IMR-90 (cell line): Measurements from ENCODE around the gene PROZ. TPM values are rescaled to one million over a fixed set of nuclear protein-coding genes. Genes with fewer than 3 reads are reported as not detected.

Experiments used
- ATAC-seq: fragments of 200-7000 bp; cut with Tn5 transposase; 2 replicates; pipeline ENCODE4 v1.9.1; 2020; ENCODE audit warnings: low read depth, mild to moderate bottlenecking, moderate library complexity
- BruUV-seq: library from RNA; stranded (reverse); fragments of 400-500 nt; replicated peaks from 2 replicates; lab custom pipeline; 2021; lab: Mats Ljungman, UMichigan
- CTCF ChIA-PET: fragments of 300-600 bp; formaldehyde crosslinking; extraction: SDS; loops from one replicate; lab custom pipeline; 2021; ENCODE audit warnings: antibody characterized with exemption; lab: Yijun Ruan, JAX
- POLR2A ChIA-PET: fragments of 300-600 bp; sonication (Branson Sonifier 250); formaldehyde crosslinking; loops from one replicate; lab custom pipeline; 2022; ENCODE audit warnings: antibody characterized with exemption; ENCODE audit not compliant: unreplicated experiment; lab: Charles Lee
- DNase-seq: peaks from one replicate; pipeline ENCODE4 v3.0.0; 2013
- H2AFZ ChIP-seq: replicated peaks from 2 replicates; pipeline ENCODE3; 2013; ENCODE audit warnings: low read length, mild to moderate bottlenecking; ENCODE audit not compliant: poor library complexity
- H2AK5ac ChIP-seq: 2 replicates; pipeline ENCODE4 v1.6.1; 2013; ENCODE audit warnings: low read depth, low read length, inconsistent platforms
- H2AK9ac ChIP-seq: replicated peaks from 2 replicates; pipeline ENCODE3; 2013; ENCODE audit warnings: mild to moderate bottlenecking, low read depth, low read length, moderate library complexity; ENCODE audit not compliant: poor library complexity
- H2BK120ac ChIP-seq: 2 replicates; pipeline ENCODE4 v1.6.1; 2013; ENCODE audit warnings: low read depth, low read length, inconsistent platforms
- H2BK15ac ChIP-seq: 3 replicates; pipeline ENCODE4 v1.6.1; 2013; ENCODE audit warnings: low read depth, low read length, inconsistent platforms
- H2BK20ac ChIP-seq: 2 replicates; pipeline ENCODE4 v1.6.1; 2013; ENCODE audit warnings: low read depth, mild to moderate bottlenecking, inconsistent platforms, low read length, moderate library complexity
- H2BK5ac ChIP-seq: 2 replicates; pipeline ENCODE4 v1.6.1; 2013; ENCODE audit warnings: mild to moderate bottlenecking, low read depth, low read length, inconsistent platforms; ENCODE audit not compliant: poor library complexity, severe bottlenecking
- H3K14ac ChIP-seq: replicated peaks from 2 replicates; pipeline ENCODE4 v1.6.1; 2013; ENCODE audit warnings: low read depth, low read length, inconsistent platforms
- H3K18ac ChIP-seq: 2 replicates; pipeline ENCODE4 v1.6.1; 2013; ENCODE audit warnings: low read depth, low read length, control low read depth
- H3K23ac ChIP-seq: 2 replicates; pipeline ENCODE4 v1.6.1; 2013; ENCODE audit warnings: low read depth, low read length, inconsistent platforms
- H3K27ac ChIP-seq: 2 replicates; pipeline ENCODE4 v1.5.1; 2013; ENCODE audit warnings: mild to moderate bottlenecking, control low read depth, low read length; ENCODE audit not compliant: insufficient read depth
- H3K27me3 ChIP-seq: 2 replicates; pipeline ENCODE4 v1.6.1; 2013; ENCODE audit warnings: low read length; ENCODE audit not compliant: control insufficient read depth, insufficient read depth
- H3K36me3 ChIP-seq: 2 replicates; pipeline ENCODE4 v1.6.1; 2013; ENCODE audit warnings: low read length, mixed read lengths; ENCODE audit not compliant: control insufficient read depth, insufficient read depth
- H3K4ac ChIP-seq: 2 replicates; pipeline ENCODE4 v1.6.1; 2013; ENCODE audit warnings: low read depth, low read length, inconsistent platforms
- H3K4me1 ChIP-seq: 2 replicates; pipeline ENCODE4 v1.6.1; 2013; ENCODE audit warnings: low read length, mixed read lengths; ENCODE audit not compliant: control insufficient read depth, insufficient read depth
- H3K4me2 ChIP-seq: 2 replicates; pipeline ENCODE4 v1.6.1; 2013; ENCODE audit warnings: low read depth, mild to moderate bottlenecking, control low read depth, low read length, moderate library complexity
- H3K4me3 ChIP-seq: 2 replicates; pipeline ENCODE4 v1.5.1; 2013; ENCODE audit warnings: low read depth, mild to moderate bottlenecking, control low read depth, low read length, moderate library complexity; ENCODE audit not compliant: insufficient read depth
- H3K56ac ChIP-seq: 2 replicates; pipeline ENCODE4 v1.6.1; 2013; ENCODE audit warnings: low read length, inconsistent platforms; ENCODE audit not compliant: insufficient read depth; ENCODE audit errors: extremely low read depth
- H3K79me1 ChIP-seq, 2 experiments: 2 replicates each; pipeline ENCODE4 v1.6.1; 2013; ENCODE audit warnings: low read length in 2 of 2, inconsistent platforms in 1 of 2, low read depth in 1 of 2
- H3K9ac ChIP-seq: 2 replicates; pipeline ENCODE4 v1.6.1; 2013; ENCODE audit warnings: low read depth, low read length, control low read depth
- H3K9me1 ChIP-seq: 2 replicates; pipeline ENCODE4 v1.6.1; 2013; ENCODE audit warnings: low read length, inconsistent platforms; ENCODE audit not compliant: insufficient read depth
- H3K9me3 ChIP-seq: 2 replicates; pipeline ENCODE4 v1.6.1; 2013; ENCODE audit warnings: low read length; ENCODE audit not compliant: control insufficient read depth, insufficient read depth
- H4K20me1 ChIP-seq: 2 replicates; pipeline ENCODE4 v1.6.1; 2013; ENCODE audit warnings: low read length, inconsistent platforms; ENCODE audit not compliant: insufficient read depth
- H4K5ac ChIP-seq: 2 replicates; pipeline ENCODE4 v1.6.1; 2013; ENCODE audit warnings: mild to moderate bottlenecking, low read depth, low read length, control low read depth
- H4K8ac ChIP-seq, 2 experiments: 2 replicates each; pipeline ENCODE4 v1.6.1; 2013; ENCODE audit warnings: low read depth in 2 of 2, low read length in 2 of 2, control low read depth in 1 of 2, inconsistent platforms in 1 of 2
- H4K91ac ChIP-seq: 2 replicates; pipeline ENCODE4 v1.6.1; 2013; ENCODE audit warnings: low read depth, low read length, inconsistent platforms; ENCODE audit not compliant: insufficient read depth
- BHLHE40 ChIP-seq: fragments of 150-350 bp; IDR thresholded peaks from 2 replicates; pipeline ENCODE4 v1.6.1; 2016; ENCODE audit warnings: mild to moderate bottlenecking, low read depth, low read length
- CEBPB ChIP-seq: IDR thresholded peaks from 2 replicates; pipeline ENCODE4 v1.6.1; 2012; ENCODE audit warnings: low read depth, low read length, improper control_type of control experiment
- FOS ChIP-seq: fragments of 150-350 bp; IDR thresholded peaks from 2 replicates; pipeline ENCODE4 v1.6.1; 2016; ENCODE audit warnings: low read depth, low read length
- MAZ ChIP-seq: IDR thresholded peaks from 2 replicates; pipeline ENCODE4 v1.6.1; 2012; ENCODE audit warnings: low read depth, mild to moderate bottlenecking, low read length, improper control_type of control experiment, moderate library complexity, borderline replicate concordance
- MXI1 ChIP-seq: IDR thresholded peaks from 2 replicates; pipeline ENCODE4 v1.6.1; 2012; ENCODE audit warnings: low read depth, mild to moderate bottlenecking, low read length, moderate library complexity, borderline replicate concordance
- POLR2A ChIP-seq: IDR thresholded peaks from 2 replicates; pipeline ENCODE4 v1.6.1; 2012; ENCODE audit warnings: mild to moderate bottlenecking, low read depth, low read length
- RCOR1 ChIP-seq: IDR thresholded peaks from 2 replicates; pipeline ENCODE4 v1.6.1; 2012; ENCODE audit warnings: mild to moderate bottlenecking, low read length, improper control_type of control experiment; ENCODE audit not compliant: insufficient replicate concordance
- RFX5 ChIP-seq: IDR thresholded peaks from 2 replicates; pipeline ENCODE4 v1.8.0; 2012; ENCODE audit warnings: low read depth, mild to moderate bottlenecking, low read length, moderate library complexity
- WGBS, 2 experiments: methylation state at CpG; one replicate each; pipeline versions ENCODE4 v1.1.5 to v1.1.7; 2013; ENCODE audit warnings: missing lambda C conversion rate in 2 of 2; ENCODE audit not compliant: insufficient read length in 1 of 2; ENCODE audit errors: extremely low coverage in 2 of 2; 5-methylcytosine and 5-hydroxymethylcytosine counted together
- dilution Hi-C: fragments of 300-500 bp; cut with HindIII; formaldehyde crosslinking; loops from one replicate; pipeline ENCODE4 v1.14.3; 2018; ENCODE audit warnings: low sequenced_read_pairs; ENCODE audit not compliant: unreplicated experiment
- in situ Hi-C: fragments of 300-500 bp; cut with MboI; formaldehyde crosslinking; loops from 3 replicates; pipeline ENCODE4 v1.14.3; 2019; ENCODE audit warnings: low sequenced_read_pairs, inconsistent platforms, mixed read lengths
- intact Hi-C: fragments of 100-400 bp; cut with micrococcal nuclease; formaldehyde crosslinking; loops from 2 replicates; pipeline ENCODE4 v1.10.0; 2022
- polyA plus RNA-seq, 3 experiments: library from polyadenylated mRNA; depleted of rRNA; stranded (reverse); fragments of >200 nt; gene quantifications; 2 replicates each; pipeline ENCODE4 v1.2.3, GENCODE V29; 2012; ENCODE audit warnings: low replicate concordance in 1 of 3
- total RNA-seq: library from RNA; depleted of rRNA; stranded (reverse); fragments of >200 nt; gene quantifications from 2 replicates; pipeline ENCODE4 v1.2.3, GENCODE V29; 2012
- TF ChIP-seq, protein P1 (sequence below): fragments of 150-350 bp; IDR thresholded peaks from 2 replicates; pipeline ENCODE4 v1.6.1; 2016; ENCODE audit warnings: low read depth, mild to moderate bottlenecking, low read length, moderate library complexity, borderline replicate concordance
- TF ChIP-seq, protein P2 (sequence below): fragments of 150-350 bp; IDR thresholded peaks from 2 replicates; pipeline ENCODE4 v1.6.1; 2017; ENCODE audit warnings: mild to moderate bottlenecking, antibody characterized with exemption, low read length, low read depth
- TF ChIP-seq, protein P3 (sequence below): conservative IDR thresholded peaks from 2 replicates; pipeline ENCODE4 v1.5.1; 2012; ENCODE audit warnings: mild to moderate bottlenecking, low read depth, low read length, improper control_type of control experiment

The PROZ gene
- total and polyA plus RNA-seq, 2 of the 4 experiments (the other 2 are of a cell fraction), result not detected

DNA sequence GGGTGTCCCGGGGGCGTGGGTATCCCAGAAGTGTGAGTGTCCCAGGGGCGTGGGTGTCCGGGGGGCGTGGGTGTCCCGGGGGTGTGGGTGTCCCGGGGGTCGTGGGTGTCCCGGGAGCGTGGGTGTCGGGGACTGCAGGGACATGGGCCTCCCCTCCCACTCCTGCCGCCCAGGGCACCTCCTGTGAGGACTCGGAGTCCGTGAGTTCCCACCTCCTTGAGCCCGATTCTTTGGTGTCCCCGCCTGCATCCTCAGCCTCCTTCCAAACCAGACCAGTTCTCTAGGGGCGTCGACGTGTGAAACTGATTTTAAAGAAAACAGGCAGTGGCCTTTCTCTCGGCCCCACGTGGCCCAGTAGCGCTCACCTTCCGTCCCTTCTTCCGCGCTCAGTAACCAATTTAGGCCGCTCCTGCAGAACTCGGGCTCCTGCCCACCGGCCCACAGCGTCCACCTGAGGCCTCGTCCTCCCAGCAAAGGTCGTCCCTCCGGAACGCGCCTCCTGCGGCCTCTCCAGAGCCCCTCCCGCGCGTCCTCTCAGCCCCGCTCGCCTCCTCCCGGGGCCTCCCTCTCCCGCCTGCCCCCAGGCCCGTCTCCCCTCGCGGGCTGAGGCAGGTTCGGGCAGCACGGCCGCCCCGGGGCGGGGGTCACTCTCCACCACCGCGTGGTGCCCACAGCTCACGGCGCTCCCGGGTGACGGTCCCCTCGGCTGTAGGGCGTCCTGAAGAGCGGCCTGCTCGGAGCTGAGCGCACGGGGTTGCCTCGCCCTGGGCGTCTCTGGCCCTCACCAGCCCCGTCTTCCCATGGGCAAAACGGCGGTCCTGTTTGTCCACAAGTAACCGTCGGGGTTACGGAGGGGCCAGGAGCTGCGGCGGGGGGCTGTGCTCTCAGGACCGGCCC, 49.0 kb upstream of the PROZ start:
- Histone ChIP-seq H3K9me1 (no peaks in the 10 kb centered on the region), H2BK15ac (no peak overlapping the region), H3K27ac (no peak overlapping the region), H3K9me3 (peaks cover 8% of the 10 kb centered on the region; the same call in 1 of the 2 replicates), H3K18ac (no peak overlapping the region), H4K20me1 (no peaks in the 10 kb centered on the region), H4K91ac (no peak overlapping the region), H3K4me2 (no peak overlapping the region), H2AK5ac (no peak overlapping the region), H2BK120ac (no peak overlapping the region), H2BK5ac (no peak overlapping the region), H3K14ac (no peak overlapping the region), H2AK9ac (no peak overlapping the region), H3K56ac (no peak overlapping the region), H3K4me1 (peaks cover 4% of the 10 kb centered on the region; the same call in 1 of the 2 replicates), H3K23ac (no peak overlapping the region), H3K27me3 (peaks cover 34% of the 10 kb centered on the region), H3K36me3 (no peaks in the 10 kb centered on the region), H2AFZ (peak overlapping the region; percentile 86), H2BK20ac (no peak overlapping the region), H3K79me1 (no peaks in the 10 kb centered on the region), H4K5ac (no peak overlapping the region), H3K4me3 (no peak overlapping the region), H4K8ac (no peak overlapping the region), H3K9ac (no peak overlapping the region), H3K4ac (no peak overlapping the region)
- ChIA-PET POLR2A (no interaction called here), CTCF (no interaction called here)
- TF ChIP-seq, protein P1, sequence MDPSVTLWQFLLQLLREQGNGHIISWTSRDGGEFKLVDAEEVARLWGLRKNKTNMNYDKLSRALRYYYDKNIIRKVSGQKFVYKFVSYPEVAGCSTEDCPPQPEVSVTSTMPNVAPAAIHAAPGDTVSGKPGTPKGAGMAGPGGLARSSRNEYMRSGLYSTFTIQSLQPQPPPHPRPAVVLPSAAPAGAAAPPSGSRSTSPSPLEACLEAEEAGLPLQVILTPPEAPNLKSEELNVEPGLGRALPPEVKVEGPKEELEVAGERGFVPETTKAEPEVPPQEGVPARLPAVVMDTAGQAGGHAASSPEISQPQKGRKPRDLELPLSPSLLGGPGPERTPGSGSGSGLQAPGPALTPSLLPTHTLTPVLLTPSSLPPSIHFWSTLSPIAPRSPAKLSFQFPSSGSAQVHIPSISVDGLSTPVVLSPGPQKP, result no peak
- TF ChIP-seq, protein P2, sequence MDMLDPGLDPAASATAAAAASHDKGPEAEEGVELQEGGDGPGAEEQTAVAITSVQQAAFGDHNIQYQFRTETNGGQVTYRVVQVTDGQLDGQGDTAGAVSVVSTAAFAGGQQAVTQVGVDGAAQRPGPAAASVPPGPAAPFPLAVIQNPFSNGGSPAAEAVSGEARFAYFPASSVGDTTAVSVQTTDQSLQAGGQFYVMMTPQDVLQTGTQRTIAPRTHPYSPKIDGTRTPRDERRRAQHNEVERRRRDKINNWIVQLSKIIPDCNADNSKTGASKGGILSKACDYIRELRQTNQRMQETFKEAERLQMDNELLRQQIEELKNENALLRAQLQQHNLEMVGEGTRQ, result no peak
- TF ChIP-seq POLR2A, result no peak
- TF ChIP-seq CEBPB, result no peak
- no peak for TF ChIP-seq RFX5
- no peak for TF ChIP-seq RCOR1
- TF ChIP-seq FOS, result no peak
- TF ChIP-seq MAZ, result no peak
- TF ChIP-seq, protein P3, sequence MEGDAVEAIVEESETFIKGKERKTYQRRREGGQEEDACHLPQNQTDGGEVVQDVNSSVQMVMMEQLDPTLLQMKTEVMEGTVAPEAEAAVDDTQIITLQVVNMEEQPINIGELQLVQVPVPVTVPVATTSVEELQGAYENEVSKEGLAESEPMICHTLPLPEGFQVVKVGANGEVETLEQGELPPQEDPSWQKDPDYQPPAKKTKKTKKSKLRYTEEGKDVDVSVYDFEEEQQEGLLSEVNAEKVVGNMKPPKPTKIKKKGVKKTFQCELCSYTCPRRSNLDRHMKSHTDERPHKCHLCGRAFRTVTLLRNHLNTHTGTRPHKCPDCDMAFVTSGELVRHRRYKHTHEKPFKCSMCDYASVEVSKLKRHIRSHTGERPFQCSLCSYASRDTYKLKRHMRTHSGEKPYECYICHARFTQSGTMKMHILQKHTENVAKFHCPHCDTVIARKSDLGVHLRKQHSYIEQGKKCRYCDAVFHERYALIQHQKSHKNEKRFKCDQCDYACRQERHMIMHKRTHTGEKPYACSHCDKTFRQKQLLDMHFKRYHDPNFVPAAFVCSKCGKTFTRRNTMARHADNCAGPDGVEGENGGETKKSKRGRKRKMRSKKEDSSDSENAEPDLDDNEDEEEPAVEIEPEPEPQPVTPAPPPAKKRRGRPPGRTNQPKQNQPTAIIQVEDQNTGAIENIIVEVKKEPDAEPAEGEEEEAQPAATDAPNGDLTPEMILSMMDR, result no peak
- no peak for TF ChIP-seq MXI1
- TF ChIP-seq BHLHE40, result no peak
- in situ Hi-C loops (no loop called here), intact Hi-C loops (no loop called here), dilution Hi-C loops (no loop called here)
- no peak for ATAC-seq
- WGBS, 2 experiments, result 29% methylated on average over 58 of the region's 73 CpGs; no CpG with 5 or more reads in 1 of the 2 experiments
- DNase-seq, result no peak
- BruUV-seq, result no TSS peak
